T-cell (primary cell): ENCODE data around the gene NRG3. TPM values are rescaled to one million over a fixed set of nuclear protein-coding genes. Genes with fewer than 3 reads are reported as not detected.

Experiments
- ATAC-seq, 4 experiments: fragments of 200-7000 bp in 3 of 4; fragments of 150-1000 bp in 1 of 4; cut with Tn5 transposase; replicated peaks in 1 of 4; 1 replicate in 3 of 4; 2 replicates in 1 of 4; pipeline ENCODE4 v1.10.0; 2021; ENCODE audit warnings: moderate library complexity in 3 of 4, mild to moderate bottlenecking in 2 of 4, moderate number of reproducible peaks in 1 of 4
- CTCF ChIA-PET, 2 donors: fragments of 300-600 bp; sonication (Branson Sonifier 250); formaldehyde crosslinking; loops; one replicate each; lab custom pipeline; 2022; ENCODE audit warnings: antibody characterized with exemption in 2 of 2; lab: Charles Lee
- POLR2A ChIA-PET, 2 donors: fragments of 300-600 bp; sonication (Branson Sonifier 250); formaldehyde crosslinking; loops; one replicate each; lab custom pipeline; 2022; ENCODE audit warnings: antibody characterized with exemption in 2 of 2; lab: Charles Lee
- DNase-seq, 35 experiments: peaks; one replicate each; pipeline versions ENCODE4 v3.0.0 to v3.0.0-alpha.2; 2013 to 2023
- H3K27ac ChIP-seq: one replicate; pipeline ENCODE4 v1.5.1; 2013; ENCODE audit warnings: low read length
- H3K27me3 ChIP-seq, 2 experiments: replicated peaks in 1 of 2; 1 replicate in 1 of 2; 2 replicates in 1 of 2; pipeline versions ENCODE4 v1.6.1 to v1.7.0; 2013; ENCODE audit warnings: low read length in 1 of 2, mixed read lengths in 1 of 2; ENCODE audit not compliant: control insufficient read depth in 2 of 2, insufficient read depth in 2 of 2; ENCODE audit errors: extremely low read depth in 1 of 2
- H3K36me3 ChIP-seq, 2 donors: 1 replicate in 1 of 2; 2 replicates in 1 of 2; pipeline versions ENCODE4 v1.6.1 to v1.7.0; 2013; ENCODE audit warnings: low read length in 1 of 2; ENCODE audit not compliant: control insufficient read depth in 2 of 2, insufficient read depth in 1 of 2; ENCODE audit errors: extremely low read depth in 1 of 2
- H3K4me1 ChIP-seq, 2 experiments: 1 replicate in 1 of 2; 2 replicates in 1 of 2; pipeline versions ENCODE4 v1.6.1 to v1.7.0; 2013; ENCODE audit warnings: low read length in 2 of 2, mixed read lengths in 1 of 2; ENCODE audit not compliant: insufficient read depth in 2 of 2, control insufficient read depth in 1 of 2; ENCODE audit errors: extremely low read depth in 1 of 2
- H3K4me3 ChIP-seq, 2 donors: 1 replicate in 1 of 2; 2 replicates in 1 of 2; pipeline versions ENCODE4 v1.5.1 to v1.7.0; 2013; ENCODE audit warnings: mild to moderate bottlenecking in 2 of 2, low read length in 1 of 2, moderate library complexity in 1 of 2; ENCODE audit not compliant: control insufficient read depth in 1 of 2; ENCODE audit errors: extremely low read depth in 1 of 2
- H3K9me3 ChIP-seq: 2 replicates; pipeline ENCODE4 v1.7.0; 2013
- H3K27ac Mint-ChIP-seq, 2 donors: one replicate each; pipeline ENCODE4 v1.8.0; 2020 to 2021; ENCODE audit warnings: mild to moderate bottlenecking in 2 of 2, mixed read lengths in 2 of 2
- H3K27me3 Mint-ChIP-seq, 2 donors: one replicate each; pipeline ENCODE4 v1.8.0; 2021 to 2022; ENCODE audit warnings: mixed read lengths in 2 of 2
- H3K36me3 Mint-ChIP-seq: one replicate; pipeline ENCODE4 v1.8.0; 2021; ENCODE audit warnings: mixed read lengths
- H3K4me1 Mint-ChIP-seq, 3 donors: one replicate each; pipeline ENCODE4 v1.8.0; 2020 to 2022; ENCODE audit warnings: mixed read lengths in 3 of 3, mild to moderate bottlenecking in 1 of 3
- H3K4me3 Mint-ChIP-seq, 3 donors: one replicate each; pipeline ENCODE4 v1.8.0; 2020 to 2022; ENCODE audit warnings: mild to moderate bottlenecking in 3 of 3, mixed read lengths in 3 of 3, moderate library complexity in 3 of 3
- H3K9me3 Mint-ChIP-seq, 3 donors: one replicate each; pipeline ENCODE4 v1.8.0; 2020 to 2022; ENCODE audit warnings: mixed read lengths in 3 of 3
- WGBS: methylation state at CpG from one replicate; pipeline ENCODE4 v1.1.5; 2013; ENCODE audit warnings: missing lambda C conversion rate; ENCODE audit not compliant: insufficient coverage; 5-methylcytosine and 5-hydroxymethylcytosine counted together
- total RNA-seq, 35 experiments: library from RNA in 6 of 35; stranded (reverse) in 6 of 35; fragments of 120-200 nt in 1 of 35; gene quantifications; one replicate each; pipeline versions ENCODE4 v1.2.1 to v1.2.4 and lab custom pipeline; 2013 to 2026

Gene NRG3
- total RNA-seq, 5 donors from 2014 or later (not counting 1 experiment from before 2014, with no cell fraction given): 0.12 TPM; not detected in 4

- Mint-ChIP-seq H3K4me1 (no peaks in the 10 kb centered on the region), H3K36me3 (no peaks in the 10 kb centered on the region), H3K4me3 (no peak overlapping the region), H3K27ac (no peak overlapping the region), H3K27me3 (no peaks in the 10 kb centered on the region), H3K9me3 (peaks cover 2 to 12% (median 4%) of the 10 kb centered on the region in 3 donors)
- H3K4me3 ChIP-seq: no peak overlapping the region
- H3K9me3 ChIP-seq: no peaks in the 10 kb centered on the region
- no peak overlapping the region for H3K27ac ChIP-seq
- no CpG with 5 or more reads among the region's 2 CpGs for WGBS
- no peak for DNase-seq
- H3K27me3 ChIP-seq: no peaks in the 10 kb centered on the region
- no peak for ATAC-seq
- ChIA-PET POLR2A (no interaction called here), CTCF (interaction anchor here in 1 of 2 donors (0.6 kb wide), 1 partner anchor 96 kb away, joined by 4 read pairs; no protein-coding TSS in a partner anchor)
- H3K4me1 ChIP-seq: no peaks in the 10 kb centered on the region
- H3K36me3 ChIP-seq: no peaks in the 10 kb centered on the region
Measured at GRCh38 chr10:82880776-82881290, 1005.8 kb downstream of the NRG3 start.

DNA sequence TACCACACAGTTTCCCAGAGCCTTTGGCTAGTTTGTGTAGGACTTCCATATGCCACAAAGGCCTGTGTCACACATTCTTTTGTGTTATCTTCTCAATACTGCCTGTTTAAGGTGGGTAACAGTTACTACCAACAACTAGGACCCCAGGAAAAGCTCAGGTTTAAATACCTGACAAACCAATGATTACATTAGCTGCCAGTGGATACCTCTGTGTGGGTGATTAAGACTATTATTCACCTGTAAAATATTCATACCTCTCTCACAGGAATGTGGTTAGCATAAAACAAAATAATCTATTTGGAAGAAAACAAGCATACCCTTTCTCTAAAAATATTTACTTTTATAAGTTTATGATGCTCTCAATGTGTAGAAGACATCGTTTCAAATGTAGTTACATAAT lies 1007.7 kb downstream of the NRG3 start:
- Histone ChIP-seq H3K4me3 (no peak overlapping the region), H3K9me3 (no peaks in the 10 kb centered on the region), H3K36me3 (no peaks in the 10 kb centered on the region), H3K4me1 (no peaks in the 10 kb centered on the region), H3K27me3 (no peaks in the 10 kb centered on the region), H3K27ac (no peak overlapping the region)
- H3K27ac Mint-ChIP-seq: no peak overlapping the region
- peaks cover 6 to 12% (median 8%) of the 10 kb centered on the region in 3 donors for H3K9me3 Mint-ChIP-seq
- no peaks in the 10 kb centered on the region for H3K4me1 Mint-ChIP-seq
- H3K27me3 Mint-ChIP-seq: no peaks in the 10 kb centered on the region
- DNase-seq: no peak
- no peak overlapping the region for H3K4me3 Mint-ChIP-seq
- no peak for ATAC-seq
- WGBS: no CpG with 5 or more reads among the region's 1 CpG
- ChIA-PET CTCF (no interaction called here), POLR2A (no interaction called here)
- no peaks in the 10 kb centered on the region for H3K36me3 Mint-ChIP-seq

- no peak overlapping the region for H3K27ac ChIP-seq
- WGBS: no CpG with 5 or more reads among the region's 1 CpG
- ChIA-PET POLR2A (no interaction called here), CTCF (no interaction called here)
- Mint-ChIP-seq H3K27ac (no peak overlapping the region), H3K36me3 (no peaks in the 10 kb centered on the region), H3K9me3 (peaks cover 7 to 15% (median 11%) of the 10 kb centered on the region in 3 donors), H3K4me3 (no peak overlapping the region), H3K27me3 (no peaks in the 10 kb centered on the region), H3K4me1 (no peaks in the 10 kb centered on the region)
- no peaks in the 10 kb centered on the region for H3K36me3 ChIP-seq
- no peaks in the 10 kb centered on the region for H3K9me3 ChIP-seq
- no peaks in the 10 kb centered on the region for H3K4me1 ChIP-seq
- ATAC-seq (no peak), DNase-seq (no peak)
- no peak overlapping the region for H3K4me3 ChIP-seq
- H3K27me3 ChIP-seq: no peaks in the 10 kb centered on the region
Measured at GRCh38 chr10:82883603-82884002, 1008.6 kb downstream of the NRG3 start.

DNA sequence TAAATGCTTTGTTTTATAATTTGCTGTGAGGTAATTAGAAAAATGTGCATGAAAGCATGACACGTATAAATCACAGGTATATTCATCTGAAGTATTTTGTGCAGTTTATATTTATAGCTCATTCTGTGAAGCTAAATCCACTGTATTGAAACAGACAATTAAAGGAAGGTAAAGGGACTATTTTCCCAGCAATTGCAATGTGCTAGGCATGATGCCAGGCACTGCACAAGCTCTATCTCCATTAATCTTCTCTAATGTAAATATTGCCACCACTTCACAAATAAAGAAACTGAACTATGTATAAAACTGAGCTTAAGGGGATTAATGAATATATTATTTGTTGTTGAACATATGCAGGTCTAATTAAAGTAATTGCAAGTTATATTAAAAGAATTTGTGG lies 1012.5 kb downstream of the NRG3 start:
- no peak overlapping the region for H3K4me3 Mint-ChIP-seq

DNA sequence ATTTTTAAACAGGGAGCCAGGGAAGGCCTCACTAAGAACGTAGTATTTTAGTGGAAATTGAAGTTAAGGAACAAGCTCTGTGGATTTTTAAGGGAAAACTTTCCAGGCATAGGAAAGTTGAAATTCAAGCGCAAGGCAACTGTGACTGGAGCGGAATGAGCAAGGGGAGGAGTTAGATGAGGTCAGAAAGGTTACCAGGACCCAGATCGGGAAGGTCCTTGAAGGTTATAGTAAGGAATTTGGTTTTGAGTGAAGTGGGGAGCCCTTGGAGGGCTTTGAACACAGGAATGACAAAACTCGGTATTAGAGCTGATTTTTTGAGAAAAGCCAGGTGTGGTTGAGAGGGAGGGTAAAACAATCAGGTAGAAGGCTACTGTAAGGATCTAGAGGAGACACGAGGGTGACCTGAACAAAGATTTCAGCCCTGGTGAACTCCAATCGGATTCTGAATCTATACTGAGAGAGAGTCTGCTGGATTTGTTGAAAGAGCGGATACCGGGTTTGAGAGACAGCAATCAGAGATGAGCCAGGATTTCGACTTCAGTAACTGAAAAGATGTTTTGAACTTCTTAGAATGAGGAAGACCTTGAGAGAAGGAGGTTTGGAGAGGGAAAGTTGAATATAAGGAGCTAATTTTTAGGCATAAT lies 1013.9 kb downstream of the NRG3 start:
- H3K9me3 Mint-ChIP-seq: peaks cover 10 to 14% (median 12%) of the 10 kb centered on the region in 3 donors
- Histone ChIP-seq H3K4me3 (no peak overlapping the region), H3K4me1 (no peaks in the 10 kb centered on the region), H3K9me3 (no peaks in the 10 kb centered on the region), H3K27ac (no peak overlapping the region), H3K36me3 (no peaks in the 10 kb centered on the region), H3K27me3 (no peaks in the 10 kb centered on the region)
- DNase-seq (no peak), ATAC-seq (no peak)
- no peaks in the 10 kb centered on the region for H3K27me3 Mint-ChIP-seq
- H3K4me3 Mint-ChIP-seq: no peak overlapping the region
- no peak overlapping the region for H3K27ac Mint-ChIP-seq
- ChIA-PET POLR2A (no interaction called here), CTCF (no interaction called here)
- no peaks in the 10 kb centered on the region for H3K36me3 Mint-ChIP-seq
- 49% methylated on average over 10 of the region's 10 CpGs for whole genome bisulfite sequencing
- H3K4me1 Mint-ChIP-seq: no peaks in the 10 kb centered on the region

More for the DNA sequence above, 1012.5 kb downstream of the NRG3 start:
- H3K36me3 ChIP-seq: no peaks in the 10 kb centered on the region
- POLR2A ChIA-PET: interaction anchor here in 1 of 2 donors (0.5 kb wide), 1 partner anchor 259 kb away, joined by 3 read pairs; no protein-coding TSS in a partner anchor
- no CpG with 5 or more reads among the region's 1 CpG for WGBS
- Mint-ChIP-seq H3K36me3 (no peaks in the 10 kb centered on the region), H3K27me3 (no peaks in the 10 kb centered on the region), H3K27ac (no peak overlapping the region), H3K4me1 (no peaks in the 10 kb centered on the region), H3K9me3 (peaks cover 10 to 14% (median 12%) of the 10 kb centered on the region in 3 donors)
- no peaks in the 10 kb centered on the region for H3K9me3 ChIP-seq
- ATAC-seq: no peak
- H3K27me3 ChIP-seq: no peaks in the 10 kb centered on the region
- DNase-seq: no peak
- CTCF ChIA-PET: no interaction called here
- no peaks in the 10 kb centered on the region for H3K4me1 ChIP-seq
- H3K4me3 ChIP-seq: no peak overlapping the region
- H3K27ac ChIP-seq: no peak overlapping the region

- H3K36me3 Mint-ChIP-seq: no peaks in the 10 kb centered on the region
- no peaks in the 10 kb centered on the region for H3K36me3 ChIP-seq
- no peak for DNase-seq
- ChIA-PET CTCF (no interaction called here), POLR2A (no interaction called here)
- H3K4me1 ChIP-seq: no peaks in the 10 kb centered on the region
- no peak for ATAC-seq
- H3K9me3 ChIP-seq: no peaks in the 10 kb centered on the region
- H3K4me3 ChIP-seq: no peak overlapping the region
- H3K27me3 Mint-ChIP-seq: no peaks in the 10 kb centered on the region
- H3K4me3 Mint-ChIP-seq: no peak overlapping the region
- peaks cover 10 to 16% (median 14%) of the 10 kb centered on the region in 3 donors for H3K9me3 Mint-ChIP-seq
- no peak overlapping the region for H3K27ac ChIP-seq
- 17% methylated on average over 1 of the region's 2 CpGs for WGBS
- H3K4me1 Mint-ChIP-seq: no peaks in the 10 kb centered on the region
- no peak overlapping the region for H3K27ac Mint-ChIP-seq
- no peaks in the 10 kb centered on the region for H3K27me3 ChIP-seq
Measured at GRCh38 chr10:82889728-82890127, 1014.7 kb downstream of the NRG3 start.
